ENCODE measurements around the gene CLBA1. TPM values are rescaled to one million over a fixed set of nuclear protein-coding genes. Genes with fewer than 3 reads are reported as not detected.

Gene CLBA1
- total and polyA plus RNA-seq, 5 donors: 1.8 to 4.2 (median 3.1) TPM

Other genes starting within 250 kb of the CLBA1 start
- 10 to 100 TPM; 74.6 to 88.5 (median 85.1) TPM for gene SIVA1, start 232.6 kb upstream of the CLBA1 start, total RNA-seq
- gene SIVA1, start 232.6 kb upstream of the CLBA1 start, polyA plus RNA-seq: 201 TPM
- gene AKT1, start 190.0 kb upstream of the CLBA1 start, total RNA-seq: 100 to 1,000 TPM; 120 to 154 (median 126) TPM
- 101 TPM for gene AKT1, start 190.0 kb upstream of the CLBA1 start, polyA plus RNA-seq
- gene ZBTB42, start 184.7 kb upstream of the CLBA1 start, total RNA-seq: 1 to 10 TPM; 6.0 to 7.7 (median 6.6) TPM
- 5.3 TPM for gene ZBTB42, start 184.7 kb upstream of the CLBA1 start, polyA plus RNA-seq
- 10 to 100 TPM; 10.4 to 19.1 (median 11.9) TPM for gene CEP170B, start 120.5 kb upstream of the CLBA1 start, total RNA-seq
- gene CEP170B, start 120.5 kb upstream of the CLBA1 start, polyA plus RNA-seq: 8.4 TPM
- under 1 TPM; 0.06 to 0.88 (median 0.20) TPM for gene PLD4, start 60.9 kb upstream of the CLBA1 start, total RNA-seq
- 0.05 TPM for gene PLD4, start 60.9 kb upstream of the CLBA1 start, polyA plus RNA-seq
- gene AHNAK2, start 7.4 kb upstream of the CLBA1 start, total RNA-seq: 1 to 10 TPM; 2.5 to 5.7 (median 3.3) TPM
- gene AHNAK2, start 7.4 kb upstream of the CLBA1 start, polyA plus RNA-seq: 2.0 TPM
- gene CDCA4, start 35.3 kb downstream of the CLBA1 start, total RNA-seq: 1 to 10 TPM; 2.9 to 3.9 (median 3.3) TPM
- 2.5 TPM for gene CDCA4, start 35.3 kb downstream of the CLBA1 start, polyA plus RNA-seq
- gene GPR132, start 79.6 kb downstream of the CLBA1 start, total RNA-seq: under 1 TPM; 0.62 to 0.80 (median 0.73) TPM
- 0.32 TPM for gene GPR132, start 79.6 kb downstream of the CLBA1 start, polyA plus RNA-seq
- 10 to 100 TPM; 16.5 to 21.3 (median 17.4) TPM for gene JAG2, start 183.0 kb downstream of the CLBA1 start, total RNA-seq
- 17.8 TPM for gene JAG2, start 183.0 kb downstream of the CLBA1 start, polyA plus RNA-seq
- 10 to 100 TPM; 23.9 to 35.5 (median 32.0) TPM for gene NUDT14, start 195.5 kb downstream of the CLBA1 start, total RNA-seq
- gene NUDT14, start 195.5 kb downstream of the CLBA1 start, polyA plus RNA-seq: 31.4 TPM

Measured in right cardiac atrium (tissue), 5 donors.